Endothelial cell of umbilical vein (primary cell): ENCODE data around the gene MAP3K19. TPM values are rescaled to one million over a fixed set of nuclear protein-coding genes. Genes with fewer than 3 reads are reported as not detected.

Source experiments
- BruUV-seq: library from RNA; stranded (reverse); fragments of 400-500 nt; replicated peaks from 2 replicates; lab custom pipeline; 2021; lab: Mats Ljungman, UMichigan
- CTCF ChIA-PET: fragments of 300-600, 350-600 bp; sonication (Branson Sonifier 250); formaldehyde crosslinking; loops from one replicate; lab custom pipeline; 2021; ENCODE audit warnings: antibody characterized with exemption, inconsistent platforms; lab: Charles Lee
- POLR2A ChIA-PET: fragments of 300-600, 350-600 bp; sonication (Branson Sonifier 250); formaldehyde crosslinking; loops from one replicate; lab custom pipeline; 2021; ENCODE audit warnings: antibody characterized with exemption, inconsistent platforms; lab: Charles Lee
- DNase-seq: peaks from one replicate; pipeline ENCODE4 v3.0.0-alpha.2; 2011; ENCODE audit warnings: low read depth, low spot score
- FAIRE-seq: peaks from 2 replicates; lab custom pipeline; 2011; peaks lifted over from hg19 to GRCh38; lab: Jason Lieb, UNC
- H2AFZ ChIP-seq: 2 replicates; pipeline ENCODE4 v1.6.0; 2012; ENCODE audit warnings: low read depth, low read length, control low read depth, inconsistent platforms
- H3K27ac ChIP-seq: 2 replicates; pipeline ENCODE4 v1.5.1; 2011; ENCODE audit warnings: low read depth, mild to moderate bottlenecking, control low read depth, low read length, moderate library complexity; ENCODE audit not compliant: insufficient read depth
- H3K27me3 ChIP-seq, 2 experiments: 2 replicates each; pipeline versions ENCODE4 v1.6.0 to v1.6.1; 2011; ENCODE audit warnings: low read length in 2 of 2, mixed read lengths in 1 of 2; ENCODE audit not compliant: control insufficient read depth in 2 of 2, insufficient read depth in 2 of 2
- H3K36me3 ChIP-seq, 2 experiments: 2 replicates in 1 of 2; 3 replicates in 1 of 2; pipeline ENCODE4 v1.5.1; 2011; ENCODE audit warnings: low read length in 2 of 2, mild to moderate bottlenecking in 1 of 2, moderate library complexity in 1 of 2; ENCODE audit not compliant: control insufficient read depth in 2 of 2, insufficient read depth in 2 of 2; ENCODE audit errors: extremely low read depth in 1 of 2
- H3K4me1 ChIP-seq: 3 replicates; pipeline ENCODE4 v1.5.1; 2011; ENCODE audit warnings: mild to moderate bottlenecking, low read length; ENCODE audit not compliant: control insufficient read depth, insufficient read depth; ENCODE audit errors: extremely low read depth
- H3K4me2 ChIP-seq: 2 replicates; pipeline ENCODE4 v1.6.1; 2011; ENCODE audit warnings: low read length, control low read depth, mixed read lengths; ENCODE audit not compliant: insufficient read depth
- H3K4me3 ChIP-seq, 3 experiments: fragments of 200-600 bp in 1 of 3; sonication (generic), shearing (Covaris generic) in 1 of 3; replicated peaks in 1 of 3; 2 replicates each; pipeline ENCODE4 v1.5.1; 2011 to 2016; ENCODE audit warnings: control low read depth in 3 of 3, low read length in 3 of 3, mild to moderate bottlenecking in 2 of 3, inconsistent platforms in 1 of 3, low read depth in 1 of 3, moderate library complexity in 1 of 3; ENCODE audit not compliant: insufficient read depth in 1 of 3
- H3K79me2 ChIP-seq: 2 replicates; pipeline ENCODE4 v1.6.0; 2012; ENCODE audit warnings: low read length, inconsistent platforms; ENCODE audit not compliant: control insufficient read depth, insufficient read depth
- H3K9ac ChIP-seq: replicated peaks from 2 replicates; pipeline ENCODE3; 2011; ENCODE audit warnings: low read length, control low read depth; ENCODE audit not compliant: insufficient read depth; ENCODE audit errors: extremely low read depth
- H3K9me1 ChIP-seq: replicated peaks from 3 replicates; pipeline ENCODE4 v1.6.0; 2011; ENCODE audit warnings: mild to moderate bottlenecking, low read length; ENCODE audit not compliant: control insufficient read depth, insufficient read depth; ENCODE audit errors: extremely low read depth
- H3K9me3 ChIP-seq: replicated peaks from 2 replicates; pipeline ENCODE4 v1.5.1; 2012; ENCODE audit warnings: low read length, inconsistent platforms; ENCODE audit not compliant: control insufficient read depth, insufficient read depth
- H4K20me1 ChIP-seq: replicated peaks from 2 replicates; pipeline ENCODE3; 2011; ENCODE audit warnings: mild to moderate bottlenecking, low read length; ENCODE audit not compliant: control insufficient read depth, insufficient read depth; ENCODE audit errors: extremely low read depth
- FOS ChIP-seq: IDR thresholded peaks from 2 replicates; pipeline ENCODE4 v1.6.1; 2011; ENCODE audit warnings: mild to moderate bottlenecking, low read length, moderate library complexity, borderline replicate concordance; ENCODE audit not compliant: insufficient read depth
- GATA2 ChIP-seq: IDR thresholded peaks from 2 replicates; pipeline ENCODE4 v1.7.0; 2011; ENCODE audit warnings: low read depth, mild to moderate bottlenecking, moderate library complexity, mixed read lengths, low read length; ENCODE audit not compliant: insufficient read length, insufficient read depth
- JUN ChIP-seq: IDR thresholded peaks from 2 replicates; pipeline ENCODE4 v1.6.1; 2011; ENCODE audit warnings: borderline replicate concordance, low read depth; ENCODE audit not compliant: insufficient read length, insufficient read depth
- MYC ChIP-seq: IDR thresholded peaks from one replicate; pipeline ENCODE4 v1.6.1; 2011; ENCODE audit warnings: mild to moderate bottlenecking, low read depth, low read length
- dilution Hi-C: fragments of 300-500 bp; cut with MboI; formaldehyde crosslinking; loops from one replicate; pipeline ENCODE4 v1.15.0; 2019; ENCODE audit warnings: low sequenced_read_pairs; ENCODE audit not compliant: extremely low pct_ligation_motif_present
- intact Hi-C: fragments of 100-400 bp; cut with micrococcal nuclease; formaldehyde crosslinking; loops from one replicate; pipeline ENCODE4 v1.10.0; 2022
- polyA plus RNA-seq, 4 experiments: library from polyadenylated mRNA; depleted of rRNA in 3 of 4; stranded (reverse) in 3 of 4; unstranded in 1 of 4; fragments of >200 nt; gene quantifications; 2 replicates each; pipeline versions ENCODE4 v1.2.1 to v1.2.3, GENCODE V29; 2011 to 2012; ENCODE audit warnings: missing spikeins in 1 of 4
- total RNA-seq: library from RNA; stranded (reverse); gene quantifications from 2 replicates; pipeline ENCODE4 v1.2.3, GENCODE V29; 2021
- TF ChIP-seq, protein P1 (sequence below), 2 donors: IDR thresholded peaks; 1 replicate in 1 of 2; 2 replicates in 1 of 2; pipeline ENCODE4 v1.5.1; 2011; ENCODE audit warnings: low read length in 2 of 2, mild to moderate bottlenecking in 2 of 2, moderate library complexity in 2 of 2, control low read depth in 1 of 2, inconsistent platforms in 1 of 2, low read depth in 1 of 2; ENCODE audit not compliant: insufficient read depth in 1 of 2; ENCODE audit errors: extremely low read depth in 1 of 2
- TF ChIP-seq, protein P2 (sequence below): IDR thresholded peaks from 2 replicates; pipeline ENCODE4 v1.6.1; 2011; ENCODE audit not compliant: insufficient read depth, insufficient read length

Gene MAP3K19
- total and polyA plus RNA-seq, 2 donors (not counting 3 experiments of a cell fraction or from before 2014, with no cell fraction given): not detected

DNA sequence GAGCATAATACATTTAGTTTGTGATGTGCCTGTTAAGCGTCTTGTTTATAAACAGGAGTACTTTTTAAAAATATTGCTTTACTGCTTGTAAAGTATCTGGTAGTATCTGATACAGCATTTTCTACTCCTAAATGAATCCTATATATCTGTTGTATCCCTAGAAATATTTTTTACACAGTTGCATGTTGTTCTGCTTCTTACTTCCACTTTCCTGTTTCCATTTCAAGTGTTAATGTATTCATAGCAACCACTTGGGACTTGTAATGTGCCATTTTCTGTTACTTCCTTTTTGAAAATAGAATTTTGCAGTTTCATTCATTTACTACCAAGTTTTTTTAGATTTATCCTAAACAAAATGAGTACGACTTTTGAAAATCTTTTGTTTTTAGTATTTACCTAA is 103.7 kb downstream of the MAP3K19 start:
- intact Hi-C loops: no loop called here
- no TSS peak for BruUV-seq
- Histone ChIP-seq H3K9ac (no peak overlapping the region), H3K27ac (no peak overlapping the region), H3K27me3 (no peaks in the 10 kb centered on the region), H3K4me3 (no peak overlapping the region), H3K36me3 (peaks cover 6 to 18% of the 10 kb centered on the region in 2 experiments), H3K9me1 (no peaks in the 10 kb centered on the region), H3K79me2 (peaks cover 32% of the 10 kb centered on the region), H2AFZ (no peak overlapping the region), H3K4me1 (no peaks in the 10 kb centered on the region), H3K9me3 (no peaks in the 10 kb centered on the region), H4K20me1 (peaks cover 2% of the 10 kb centered on the region), H3K4me2 (no peak overlapping the region)
- DNase-seq: no peak
- no peak for FAIRE-seq
- no peak for TF ChIP-seq MYC
- TF ChIP-seq, protein P1, sequence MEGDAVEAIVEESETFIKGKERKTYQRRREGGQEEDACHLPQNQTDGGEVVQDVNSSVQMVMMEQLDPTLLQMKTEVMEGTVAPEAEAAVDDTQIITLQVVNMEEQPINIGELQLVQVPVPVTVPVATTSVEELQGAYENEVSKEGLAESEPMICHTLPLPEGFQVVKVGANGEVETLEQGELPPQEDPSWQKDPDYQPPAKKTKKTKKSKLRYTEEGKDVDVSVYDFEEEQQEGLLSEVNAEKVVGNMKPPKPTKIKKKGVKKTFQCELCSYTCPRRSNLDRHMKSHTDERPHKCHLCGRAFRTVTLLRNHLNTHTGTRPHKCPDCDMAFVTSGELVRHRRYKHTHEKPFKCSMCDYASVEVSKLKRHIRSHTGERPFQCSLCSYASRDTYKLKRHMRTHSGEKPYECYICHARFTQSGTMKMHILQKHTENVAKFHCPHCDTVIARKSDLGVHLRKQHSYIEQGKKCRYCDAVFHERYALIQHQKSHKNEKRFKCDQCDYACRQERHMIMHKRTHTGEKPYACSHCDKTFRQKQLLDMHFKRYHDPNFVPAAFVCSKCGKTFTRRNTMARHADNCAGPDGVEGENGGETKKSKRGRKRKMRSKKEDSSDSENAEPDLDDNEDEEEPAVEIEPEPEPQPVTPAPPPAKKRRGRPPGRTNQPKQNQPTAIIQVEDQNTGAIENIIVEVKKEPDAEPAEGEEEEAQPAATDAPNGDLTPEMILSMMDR (IDR thresholded peaks at IDR 0.05; ENCODE audit: extremely low read depth in 1 of 2, insufficient read depth in 1 of 2, low read depth in 1 of 2, low read length in 2 of 2): no peak
- dilution Hi-C loops: no loop called here
- ChIA-PET POLR2A (no interaction called here), CTCF (no interaction called here)

DNA sequence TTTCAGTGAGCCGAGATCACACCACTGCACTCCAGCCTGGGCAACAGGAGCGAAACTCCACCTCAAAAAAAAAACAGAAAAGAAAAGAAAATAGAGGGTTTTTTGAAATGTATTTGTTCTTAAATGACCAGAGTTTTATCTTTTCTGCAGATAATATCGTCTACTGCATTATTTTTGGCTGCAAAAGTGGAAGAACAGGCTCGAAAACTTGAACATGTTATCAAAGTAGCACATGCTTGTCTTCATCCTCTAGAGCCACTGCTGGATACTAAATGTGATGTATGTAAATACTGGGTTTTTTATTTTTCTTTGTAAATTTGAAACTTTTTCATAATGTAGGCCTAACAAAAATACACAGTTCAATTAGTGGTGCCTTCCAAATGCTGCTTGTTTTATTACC is 110.6 kb downstream of the MAP3K19 start:
- intact Hi-C loops: no loop called here
- no peak overlapping the region for H3K9ac ChIP-seq
- H3K9me3 ChIP-seq: no peaks in the 10 kb centered on the region
- H3K36me3 ChIP-seq: peaks cover 3 to 13% of the 10 kb centered on the region in 2 experiments
- H3K79me2 ChIP-seq: peaks cover 82% of the 10 kb centered on the region
- H3K9me1 ChIP-seq: peaks cover 2% of the 10 kb centered on the region
- H3K27me3 ChIP-seq: no peaks in the 10 kb centered on the region
- H3K4me2 ChIP-seq: no peak overlapping the region
- H4K20me1 ChIP-seq: peaks cover 13% of the 10 kb centered on the region
- CTCF ChIA-PET: no interaction called here
- no peak overlapping the region for H2AFZ ChIP-seq
- POLR2A ChIA-PET: no interaction called here
- BruUV-seq: no TSS peak
- H3K27ac ChIP-seq: no peak overlapping the region
- H3K4me3 ChIP-seq: no peak overlapping the region
- peaks cover 14% of the 10 kb centered on the region for H3K4me1 ChIP-seq
- no peak for TF ChIP-seq JUN
- no peak for TF ChIP-seq GATA2
- TF ChIP-seq, protein P2, sequence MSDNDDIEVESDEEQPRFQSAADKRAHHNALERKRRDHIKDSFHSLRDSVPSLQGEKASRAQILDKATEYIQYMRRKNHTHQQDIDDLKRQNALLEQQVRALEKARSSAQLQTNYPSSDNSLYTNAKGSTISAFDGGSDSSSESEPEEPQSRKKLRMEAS: no peak
- TF ChIP-seq FOS: no peak
- no peak for TF ChIP-seq MYC
- DNase-seq (no peak), FAIRE-seq (no peak)
- dilution Hi-C loops: no loop called here
